Adrenal gland (tissue), 5 donors: ENCODE measurements around the gene SLC24A3.

ENCODE experiments used
- CTCF ChIP-seq, 6 experiments: fragments of 450-650 bp in 4 of 6; fragments of 200-600 bp in 2 of 6; sonication (generic) in 1 of 6; IDR thresholded peaks; 1 replicate in 5 of 6; 2 replicates in 1 of 6; pipeline versions ENCODE4 v1.5.1 to v1.8.0; 2016 to 2021; ENCODE audit warnings: antibody characterized with exemption in 6 of 6, mild to moderate bottlenecking in 2 of 6, moderate library complexity in 1 of 6
- POLR2A ChIP-seq, 2 donors: fragments of 450-650 bp; IDR thresholded peaks; one replicate each; pipeline ENCODE4 v1.6.1; 2017; ENCODE audit warnings: antibody characterized with exemption in 2 of 2, mild to moderate bottlenecking in 2 of 2, moderate library complexity in 1 of 2
- donor health status: DM: no; HTN: no; CAD: no.

DNA sequence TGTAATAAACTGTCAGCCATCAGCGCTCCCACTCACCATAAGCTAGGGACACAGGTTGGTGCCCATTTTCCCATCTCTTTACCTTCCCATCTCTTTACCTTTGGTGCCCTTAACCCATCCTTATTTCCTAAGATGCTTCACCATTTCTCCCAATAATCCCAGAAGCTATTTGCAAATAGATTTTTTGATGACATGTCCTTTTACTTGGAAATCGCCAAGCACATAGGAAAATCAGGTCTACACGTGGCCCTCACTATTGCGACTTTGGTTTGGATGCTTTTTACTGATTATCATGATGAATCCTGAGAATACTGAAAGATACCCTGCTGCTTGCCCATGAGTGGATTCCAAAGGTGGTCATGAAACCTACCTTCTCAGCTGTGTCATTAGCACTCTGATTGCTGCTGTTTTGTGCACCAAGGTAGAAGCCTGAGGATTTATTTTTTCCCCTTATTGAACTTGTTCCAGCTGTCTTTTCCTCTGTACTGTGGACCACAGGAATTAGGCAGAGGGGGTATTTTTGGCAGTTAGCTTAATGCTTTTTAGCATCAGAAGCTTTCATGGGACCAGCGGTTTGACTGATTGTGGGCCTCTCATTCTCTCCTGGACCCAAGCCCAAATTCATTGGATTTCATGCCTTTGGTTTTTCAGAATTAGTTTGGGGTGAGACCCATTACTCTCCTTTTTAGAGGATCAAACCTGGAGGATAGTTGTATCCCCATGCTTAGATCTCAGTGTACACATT is 316.0 kb downstream of the SLC24A3 start:
- TF ChIP-seq CTCF (IDR thresholded peaks at IDR 0.05) (no peak), POLR2A (IDR thresholded peaks at IDR 0.05) (no peak)
